IPS-11a (cell line): Measurements from ENCODE around the gene SMOC2.

Source experiments
- H3K4me3 ChIP-seq: one replicate; pipeline ENCODE4 v1.5.1; 2013; ENCODE audit warnings: low read depth, low read length, control low read depth

Gene SMOC2

GRCh38 chr6:168479421-168479820, 38.4 kb downstream of the SMOC2 start:
- no peak overlapping the region for H3K4me3 ChIP-seq

GRCh38 chr6:168480481-168480880, 39.5 kb downstream of the SMOC2 start:
- no peak overlapping the region for H3K4me3 ChIP-seq

GRCh38 chr6:168485818-168486217, 44.8 kb downstream of the SMOC2 start:
- no peak overlapping the region for H3K4me3 ChIP-seq

- no peak overlapping the region for H3K4me3 ChIP-seq
These were observed 49.8 kb downstream of the SMOC2 start for GRCh38 chr6:168490757-168491156.

- no peak overlapping the region for H3K4me3 ChIP-seq
These were observed 53.0 kb downstream of the SMOC2 start for GRCh38 chr6:168493976-168494375.

- H3K4me3 ChIP-seq = no peak overlapping the region
These were observed 53.7 kb downstream of the SMOC2 start for GRCh38 chr6:168494726-168495125.

- no peak overlapping the region for H3K4me3 ChIP-seq
These were observed 54.1 kb downstream of the SMOC2 start for GRCh38 chr6:168495133-168495532.

- H3K4me3 ChIP-seq = no peak overlapping the region
These were observed 54.7 kb downstream of the SMOC2 start for GRCh38 chr6:168495636-168496035.

- no peak overlapping the region for H3K4me3 ChIP-seq
These were observed 55.4 kb downstream of the SMOC2 start for GRCh38 chr6:168496139-168496996.

- H3K4me3 ChIP-seq = no peak overlapping the region
These were observed 56.0 kb downstream of the SMOC2 start for GRCh38 chr6:168496997-168497331.

- no peak overlapping the region for H3K4me3 ChIP-seq
These were observed 56.4 kb downstream of the SMOC2 start for GRCh38 chr6:168497381-168497780.

- no peak overlapping the region for H3K4me3 ChIP-seq
These were observed 57.3 kb downstream of the SMOC2 start for GRCh38 chr6:168498161-168498843.

- no peak overlapping the region for H3K4me3 ChIP-seq
These were observed 58.2 kb downstream of the SMOC2 start for GRCh38 chr6:168499045-168499650.

GRCh38 chr6:168500519-168500918, 59.5 kb downstream of the SMOC2 start:
- H3K4me3 ChIP-seq = no peak overlapping the region

- no peak overlapping the region for H3K4me3 ChIP-seq
These were observed 60.6 kb downstream of the SMOC2 start for GRCh38 chr6:168501561-168501960.

GRCh38 chr6:168504366-168504765, 63.4 kb downstream of the SMOC2 start:
- no peak overlapping the region for H3K4me3 ChIP-seq

- H3K4me3 ChIP-seq = no peak overlapping the region
These were observed 65.5 kb downstream of the SMOC2 start for GRCh38 chr6:168506460-168506859.

GRCh38 chr6:168507297-168507696, 66.3 kb downstream of the SMOC2 start:
- no peak overlapping the region for H3K4me3 ChIP-seq

- no peak overlapping the region for H3K4me3 ChIP-seq
These were observed 66.7 kb downstream of the SMOC2 start for GRCh38 chr6:168507730-168508129.

GRCh38 chr6:168508903-168509302, 67.9 kb downstream of the SMOC2 start:
- H3K4me3 ChIP-seq = no peak overlapping the region

- H3K4me3 ChIP-seq = no peak overlapping the region
These were observed 72.8 kb downstream of the SMOC2 start for GRCh38 chr6:168513766-168514165.

- H3K4me3 ChIP-seq = no peak overlapping the region
These were observed 73.2 kb downstream of the SMOC2 start for GRCh38 chr6:168514216-168514615.
